Body of pancreas (tissue), 4 donors: ENCODE results near the gene SNAP25. TPM values are rescaled to one million over a fixed set of nuclear protein-coding genes. Genes with fewer than 3 reads are reported as not detected.

Experiments used
- ATAC-seq: fragments of 150-250 bp; one replicate; pipeline ENCODE4 v1.9.1; 2016
- DNase-seq, 4 donors: peaks; one replicate each; pipeline ENCODE4 v3.0.0-alpha.2; 2019
- H3K27ac ChIP-seq, 4 donors: fragments of 200-600 bp; sonication (generic); 1 replicate in 3 of 4; 2 replicates in 1 of 4; pipeline versions ENCODE4 v1.5.1 to v1.6.1; 2016 to 2019; ENCODE audit warnings: mild to moderate bottlenecking in 1 of 4, mixed read lengths in 1 of 4, moderate library complexity in 1 of 4
- H3K27me3 ChIP-seq, 2 donors: fragments of 200-600 bp; sonication (generic); one replicate each; pipeline ENCODE4 v1.6.0; 2016; ENCODE audit warnings: mild to moderate bottlenecking in 1 of 2
- H3K36me3 ChIP-seq, 2 donors: fragments of 200-600 bp; sonication (generic); replicated peaks in 1 of 2; 2 replicates each; pipeline ENCODE4 v1.5.1; 2016; ENCODE audit warnings: low read depth in 2 of 2; ENCODE audit not compliant: insufficient read depth in 1 of 2
- H3K4me1 ChIP-seq: fragments of 200-600 bp; sonication (generic); one replicate; pipeline ENCODE4 v1.6.0; 2016
- H3K4me3 ChIP-seq, 2 donors: fragments of 200-600 bp; sonication (generic); 1 replicate in 1 of 2; 2 replicates in 1 of 2; pipeline ENCODE4 v1.5.1; 2016 to 2019
- H3K9me3 ChIP-seq, 3 donors: fragments of 200-600 bp; sonication (generic); 1 replicate in 2 of 3; 2 replicates in 1 of 3; pipeline ENCODE4 v1.5.1; 2016
- CTCF ChIP-seq, 7 experiments: fragments of 450-650 bp in 4 of 7; fragments of 200-600 bp in 3 of 7; sonication (generic) in 3 of 7; IDR thresholded peaks; one replicate each; pipeline ENCODE4 v1.5.1; 2016 to 2019; ENCODE audit warnings: antibody characterized with exemption in 7 of 7
- POLR2A ChIP-seq, 3 donors: fragments of 450-650 bp; IDR thresholded peaks; one replicate each; pipeline ENCODE4 v1.6.1; 2016; ENCODE audit warnings: antibody characterized with exemption in 3 of 3, mild to moderate bottlenecking in 2 of 3
- WGBS, 2 donors: methylation state at CpG; one replicate each; pipeline ENCODE4 v1.1.5; 2017; 5-methylcytosine and 5-hydroxymethylcytosine counted together
- intact Hi-C: fragments of 100-400 bp; cut with DNase I; formaldehyde crosslinking; loops from one replicate; pipeline ENCODE4 v1.15.1; 2023
- total RNA-seq, 2 donors: library from RNA; depleted of rRNA; stranded (reverse); fragments of >200 nt; gene quantifications; one replicate each; pipeline ENCODE4 v1.1.0, GENCODE V29; 2016

Gene SNAP25
- total RNA-seq, 2 donors from 2014 or later = 3.4 to 10.9 TPM

GRCh38 chr20:10253780-10254179, 35.1 kb downstream of the SNAP25 start:
- no peak for DNase-seq
- no peak for ATAC-seq
- no peak overlapping the region for H3K4me3 ChIP-seq
- H3K9me3 ChIP-seq = no peaks in the 10 kb centered on the region
- WGBS, 2 donors = 71 to 94% methylated on average over 2 to 3 of the region's 3 CpGs
- no peaks in the 10 kb centered on the region for H3K27me3 ChIP-seq
- H3K36me3 ChIP-seq = no peaks in the 10 kb centered on the region
- no peaks in the 10 kb centered on the region for H3K4me1 ChIP-seq
- intact Hi-C loops = no loop called here
- TF ChIP-seq POLR2A (IDR thresholded peaks at IDR 0.05) = no peak
- no peak for TF ChIP-seq CTCF (IDR thresholded peaks at IDR 0.05)
- H3K27ac ChIP-seq = no peak overlapping the region

- no peaks in the 10 kb centered on the region for H3K36me3 ChIP-seq
- no peaks in the 10 kb centered on the region for H3K4me1 ChIP-seq
- intact Hi-C loops = no loop called here
- WGBS, 2 donors = 17 to 47% methylated on average over 1 of the region's 1 CpG
- no peaks in the 10 kb centered on the region for H3K27me3 ChIP-seq
- no peak overlapping the region for H3K27ac ChIP-seq
- H3K9me3 ChIP-seq = no peaks in the 10 kb centered on the region
- DNase-seq = no peak
- TF ChIP-seq POLR2A (IDR thresholded peaks at IDR 0.05) (no peak), CTCF (IDR thresholded peaks at IDR 0.05) (no peak)
- no peak for ATAC-seq
- H3K4me3 ChIP-seq = no peak overlapping the region
These were observed 37.2 kb downstream of the SNAP25 start for GRCh38 chr20:10255846-10256245.

- Histone ChIP-seq H3K4me1 (peaks cover 3% of the 10 kb centered on the region), H3K27me3 (no peaks in the 10 kb centered on the region), H3K9me3 (no peaks in the 10 kb centered on the region), H3K36me3 (no peaks in the 10 kb centered on the region), H3K4me3 (no peak overlapping the region), H3K27ac (no peak overlapping the region)
- DNase-seq (no peak), ATAC-seq (no peak)
- intact Hi-C loops = no loop called here
- TF ChIP-seq CTCF (IDR thresholded peaks at IDR 0.05) (no peak), POLR2A (IDR thresholded peaks at IDR 0.05) (no peak)
These were observed 40.5 kb downstream of the SNAP25 start for GRCh38 chr20:10259166-10259565.

- WGBS, 2 donors = 48 to 78% methylated on average over 1 of the region's 1 CpG
- Histone ChIP-seq H3K27me3 (no peaks in the 10 kb centered on the region), H3K27ac (no peak overlapping the region), H3K4me1 (peaks cover 3% of the 10 kb centered on the region), H3K9me3 (no peaks in the 10 kb centered on the region), H3K4me3 (no peak overlapping the region), H3K36me3 (no peaks in the 10 kb centered on the region)
- TF ChIP-seq POLR2A (IDR thresholded peaks at IDR 0.05) (no peak), CTCF (IDR thresholded peaks at IDR 0.05) (no peak)
- intact Hi-C loops = no loop called here
- DNase-seq (no peak), ATAC-seq (no peak)
These were observed 41.7 kb downstream of the SNAP25 start for GRCh38 chr20:10260316-10260715.

GRCh38 chr20:10261702-10262101, 43.1 kb downstream of the SNAP25 start:
- intact Hi-C loops = no loop called here
- ATAC-seq = no peak
- H3K4me1 ChIP-seq = peaks cover 3% of the 10 kb centered on the region
- no peak overlapping the region for H3K4me3 ChIP-seq
- no peaks in the 10 kb centered on the region for H3K9me3 ChIP-seq
- no peak for TF ChIP-seq POLR2A (IDR thresholded peaks at IDR 0.05)
- no peak for TF ChIP-seq CTCF (IDR thresholded peaks at IDR 0.05)
- no peaks in the 10 kb centered on the region for H3K27me3 ChIP-seq
- no peaks in the 10 kb centered on the region for H3K36me3 ChIP-seq
- H3K27ac ChIP-seq = no peak overlapping the region
- DNase-seq = no peak
- WGBS, 2 donors = 88 to 94% methylated on average over 2 of the region's 2 CpGs
